Stimulated activated naive CD8-positive, alpha-beta T cell treated with anti-CD3 and anti-CD28 coated beads, Interleukin-15, amount 100 ng/mL, for 72 hours (primary cell): ENCODE measurements around the gene IHH.

ENCODE experiments used
- ATAC-seq: fragments of 150-1000 bp; cut with Tn5 transposase; 2 replicates; pipeline ENCODE4 v1.10.0; 2021; ENCODE audit warnings: mild to moderate bottlenecking, moderate library complexity
- DNase-seq, 2 donors: peaks; one replicate each; pipeline ENCODE4 v3.0.0; 2021 to 2022
- H3K27ac Mint-ChIP-seq, 2 donors: one replicate each; pipeline ENCODE4 v1.8.0; 2022; ENCODE audit warnings: mild to moderate bottlenecking in 2 of 2, mixed read lengths in 2 of 2, moderate library complexity in 2 of 2
- H3K27me3 Mint-ChIP-seq: one replicate; pipeline ENCODE4 v1.8.0; 2022; ENCODE audit warnings: mixed read lengths
- H3K4me1 Mint-ChIP-seq: one replicate; pipeline ENCODE4 v1.8.0; 2022; ENCODE audit warnings: mild to moderate bottlenecking, mixed read lengths
- H3K4me3 Mint-ChIP-seq, 2 donors: one replicate each; pipeline ENCODE4 v1.8.0; 2022; ENCODE audit warnings: mild to moderate bottlenecking in 2 of 2, mixed read lengths in 2 of 2, moderate library complexity in 1 of 2
- H3K9me3 Mint-ChIP-seq, 2 donors: one replicate each; pipeline ENCODE4 v1.8.0; 2022; ENCODE audit warnings: mixed read lengths in 2 of 2

The IHH gene

GRCh38 chr2:219021591-219021990 is 39.1 kb downstream of the IHH start:
- Mint-ChIP-seq H3K4me3 (no peak overlapping the region), H3K9me3 (no peaks in the 10 kb centered on the region), H3K4me1 (no peaks in the 10 kb centered on the region), H3K27ac (no peak overlapping the region), H3K27me3 (peaks cover 7% of the 10 kb centered on the region)
- ATAC-seq (no peak), DNase-seq (no peak)

GRCh38 chr2:219020604-219021365 is 39.9 kb downstream of the IHH start:
- DNase-seq (no peak), ATAC-seq (no peak)
- H3K4me1 Mint-ChIP-seq: no peaks in the 10 kb centered on the region
- no peaks in the 10 kb centered on the region for H3K9me3 Mint-ChIP-seq
- no peak overlapping the region for H3K4me3 Mint-ChIP-seq
- peaks cover 7% of the 10 kb centered on the region for H3K27me3 Mint-ChIP-seq
- no peak overlapping the region for H3K27ac Mint-ChIP-seq

GRCh38 chr2:219019436-219019835 is 41.3 kb downstream of the IHH start:
- Mint-ChIP-seq H3K4me3 (no peak overlapping the region), H3K27me3 (peaks cover 18% of the 10 kb centered on the region), H3K27ac (no peak overlapping the region), H3K4me1 (no peaks in the 10 kb centered on the region), H3K9me3 (no peaks in the 10 kb centered on the region)
- no peak for ATAC-seq
- no peak for DNase-seq

GRCh38 chr2:219018726-219019125 is 42.0 kb downstream of the IHH start:
- Mint-ChIP-seq H3K9me3 (no peaks in the 10 kb centered on the region), H3K27ac (no peak overlapping the region), H3K27me3 (peaks cover 25% of the 10 kb centered on the region), H3K4me3 (no peak overlapping the region), H3K4me1 (no peaks in the 10 kb centered on the region)
- no peak for DNase-seq
- no peak for ATAC-seq

- Mint-ChIP-seq H3K27me3 (peaks cover 29% of the 10 kb centered on the region), H3K9me3 (no peaks in the 10 kb centered on the region), H3K27ac (no peak overlapping the region), H3K4me1 (no peaks in the 10 kb centered on the region), H3K4me3 (no peak overlapping the region)
- ATAC-seq (no peak), DNase-seq (no peak)
These were observed 42.4 kb downstream of the IHH start for GRCh38 chr2:219018286-219018685.

- no peak for ATAC-seq
- Mint-ChIP-seq H3K4me3 (no peak overlapping the region), H3K27me3 (peaks cover 31% of the 10 kb centered on the region), H3K4me1 (no peaks in the 10 kb centered on the region), H3K9me3 (no peaks in the 10 kb centered on the region), H3K27ac (no peak overlapping the region)
- no peak for DNase-seq
These were observed 43.4 kb downstream of the IHH start for GRCh38 chr2:219017201-219017931.

- no peak for ATAC-seq
- Mint-ChIP-seq H3K4me3 (no peak overlapping the region), H3K27me3 (peaks cover 31% of the 10 kb centered on the region), H3K9me3 (no peaks in the 10 kb centered on the region), H3K27ac (no peak overlapping the region), H3K4me1 (no peaks in the 10 kb centered on the region)
- DNase-seq: no peak
These were observed 44.0 kb downstream of the IHH start for GRCh38 chr2:219016721-219017120.

- Mint-ChIP-seq H3K9me3 (no peaks in the 10 kb centered on the region), H3K27ac (no peak overlapping the region), H3K27me3 (peaks cover 68% of the 10 kb centered on the region), H3K4me3 (no peak overlapping the region), H3K4me1 (no peaks in the 10 kb centered on the region)
- ATAC-seq: no peak
- DNase-seq: no peak
These were observed 49.8 kb downstream of the IHH start for GRCh38 chr2:219010873-219011272.

GRCh38 chr2:219010162-219010756 is 50.5 kb downstream of the IHH start:
- H3K27ac Mint-ChIP-seq: no peak overlapping the region
- DNase-seq (no peak), ATAC-seq (peak; percentile 81)
- no peak overlapping the region for H3K4me3 Mint-ChIP-seq
- no peaks in the 10 kb centered on the region for H3K4me1 Mint-ChIP-seq
- H3K27me3 Mint-ChIP-seq: peaks cover 71% of the 10 kb centered on the region
- no peaks in the 10 kb centered on the region for H3K9me3 Mint-ChIP-seq

- ATAC-seq (no peak), DNase-seq (no peak)
- Mint-ChIP-seq H3K4me1 (no peaks in the 10 kb centered on the region), H3K27me3 (peaks cover 71% of the 10 kb centered on the region), H3K27ac (no peak overlapping the region), H3K4me3 (no peak overlapping the region), H3K9me3 (no peaks in the 10 kb centered on the region)
These were observed 51.4 kb downstream of the IHH start for GRCh38 chr2:219009294-219009693.
